ENCODE data around the gene ARAP2.
A peak's percentile ranks its signal among the peaks of the same experiment; 100 is the strongest.
"Not testable (repeated sequence)": the region's sequence is repeated elsewhere in the genome, so short reads cannot be mapped to it uniquely, and the experiment has no call there.

The ARAP2 gene

GRCh38 chr4:36213977-36214376 is 30.3 kb downstream of the ARAP2 start:
- peak; percentile 49 for DNase-seq

GRCh38 chr4:36211084-36211483 is 33.2 kb downstream of the ARAP2 start:
- no peak for DNase-seq

GRCh38 chr4:36209941-36210649 is 34.2 kb downstream of the ARAP2 start:
- no peak for DNase-seq

- DNase-seq = no peak
Observed at GRCh38 chr4:36208893-36209473, 35.3 kb downstream of the ARAP2 start.

- DNase-seq = no peak
Observed at GRCh38 chr4:36207831-36208520, 36.3 kb downstream of the ARAP2 start.

GRCh38 chr4:36207367-36207766 is 36.9 kb downstream of the ARAP2 start:
- DNase-seq = no peak

- no peak for DNase-seq
Observed at GRCh38 chr4:36206603-36207311, 37.6 kb downstream of the ARAP2 start.

GRCh38 chr4:36206012-36206411 is 38.3 kb downstream of the ARAP2 start:
- no peak for DNase-seq

GRCh38 chr4:36198861-36199260 is 45.5 kb downstream of the ARAP2 start:
- DNase-seq = no peak

- DNase-seq = no peak
Observed at GRCh38 chr4:36198068-36198808, 46.1 kb downstream of the ARAP2 start.

GRCh38 chr4:36197501-36197900 is 46.8 kb downstream of the ARAP2 start:
- no peak for DNase-seq

GRCh38 chr4:36196145-36196913 is 48.0 kb downstream of the ARAP2 start:
- DNase-seq = no peak

- DNase-seq = no peak
Observed at GRCh38 chr4:36192922-36193321, 51.4 kb downstream of the ARAP2 start.

GRCh38 chr4:36189511-36190226 is 54.6 kb downstream of the ARAP2 start:
- DNase-seq = no peak

- DNase-seq = no peak
Observed at GRCh38 chr4:36187723-36188333, 56.5 kb downstream of the ARAP2 start.

GRCh38 chr4:36183665-36184393 is 60.5 kb downstream of the ARAP2 start:
- DNase-seq = no peak

GRCh38 chr4:36183232-36183631 is 61.1 kb downstream of the ARAP2 start:
- DNase-seq = no peak

GRCh38 chr4:36182315-36182714 is 62.0 kb downstream of the ARAP2 start:
- DNase-seq = not testable (repeated sequence)

- DNase-seq = no peak
Observed at GRCh38 chr4:36180206-36180605, 64.1 kb downstream of the ARAP2 start.

GRCh38 chr4:36178484-36178883 is 65.8 kb downstream of the ARAP2 start:
- DNase-seq = no peak
